GM23248 (cell line): ENCODE measurements around the gene HNRNPUL2. TPM values are rescaled to one million over a fixed set of nuclear protein-coding genes. Genes with fewer than 3 reads are reported as not detected.
"Not testable (repeated sequence)": the region's sequence is repeated elsewhere in the genome, so short reads cannot be mapped to it uniquely, and the experiment has no call there.

Experiments used
- DNase-seq: peaks from one replicate; pipeline ENCODE4 v3.0.0-alpha.2; 2015
- H2AFZ ChIP-seq: fragments of 200-600 bp; sonication (generic); 2 replicates; pipeline ENCODE4 v1.6.1; 2016; ENCODE audit warnings: antibody characterized with exemption
- H3F3A ChIP-seq: fragments of 200-600 bp; sonication (generic); 2 replicates; pipeline ENCODE4 v1.6.1; 2016; ENCODE audit warnings: mild to moderate bottlenecking, antibody characterized with exemption, mixed run types; ENCODE audit not compliant: insufficient read depth
- H3K27ac ChIP-seq: fragments of 200-600 bp; sonication (generic); 2 replicates; pipeline ENCODE4 v1.5.1; 2016; ENCODE audit warnings: mild to moderate bottlenecking
- H3K27me3 ChIP-seq: fragments of 200-600 bp; sonication (generic); replicated peaks from 2 replicates; pipeline ENCODE4 v1.6.1; 2016; ENCODE audit warnings: mild to moderate bottlenecking; ENCODE audit not compliant: insufficient read depth
- H3K36me3 ChIP-seq: fragments of 200-600 bp; sonication (generic); 2 replicates; pipeline ENCODE4 v1.6.1; 2016; ENCODE audit warnings: low read depth, mild to moderate bottlenecking
- H3K4me1 ChIP-seq: fragments of 200-600 bp; sonication (generic); 2 replicates; pipeline ENCODE4 v1.6.1; 2016; ENCODE audit warnings: mild to moderate bottlenecking; ENCODE audit not compliant: insufficient read depth
- H3K4me2 ChIP-seq: fragments of 200-600 bp; sonication (generic); one replicate; pipeline ENCODE4 v1.6.1; 2016; ENCODE audit warnings: mild to moderate bottlenecking; ENCODE audit not compliant: unreplicated experiment
- H3K4me3 ChIP-seq: fragments of 200-600 bp; sonication (generic); 2 replicates; pipeline ENCODE4 v1.5.1; 2016; ENCODE audit warnings: mild to moderate bottlenecking
- H3K79me2 ChIP-seq: fragments of 200-600 bp; sonication (generic); 2 replicates; pipeline ENCODE4 v1.6.1; 2016; ENCODE audit warnings: mild to moderate bottlenecking; ENCODE audit not compliant: insufficient read depth
- H3K9ac ChIP-seq: fragments of 200-600 bp; sonication (generic); 2 replicates; pipeline ENCODE4 v1.6.1; 2016; ENCODE audit warnings: mild to moderate bottlenecking
- H3K9me2 ChIP-seq: fragments of 200-600 bp; sonication (generic); 2 replicates; pipeline ENCODE4 v1.6.1; 2016; ENCODE audit warnings: mixed run types, mild to moderate bottlenecking, moderate library complexity; ENCODE audit not compliant: insufficient read depth
- H3K9me3 ChIP-seq: fragments of 200-600 bp; sonication (generic); one replicate; pipeline ENCODE4 v1.6.1; 2017; ENCODE audit warnings: low read depth
- H4K20me1 ChIP-seq: fragments of 200-600 bp; sonication (generic); 2 replicates; pipeline ENCODE4 v1.6.0; 2016; ENCODE audit not compliant: insufficient read depth
- EZH2 ChIP-seq: fragments of 200-600 bp; sonication (generic); IDR thresholded peaks from 2 replicates; pipeline ENCODE4 v1.6.1; 2018; ENCODE audit warnings: antibody characterized with exemption, mild to moderate bottlenecking; ENCODE audit not compliant: insufficient read depth, poor library complexity, severe bottlenecking
- EZH2phosphoT487 ChIP-seq: fragments of 200-600 bp; sonication (generic); IDR thresholded peaks from 2 replicates; pipeline ENCODE4 v1.6.1; 2018; ENCODE audit warnings: antibody characterized with exemption, moderate library complexity, mild to moderate bottlenecking, low read depth; ENCODE audit not compliant: insufficient read depth
- WGBS, 2 experiments: methylation state at CpG; one replicate each; pipeline ENCODE4 v1.1.6; 2015 to 2017; ENCODE audit warnings: low lambda C conversion rate in 2 of 2, low coverage in 1 of 2; ENCODE audit errors: missing lambda C conversion rate in 2 of 2; 5-methylcytosine and 5-hydroxymethylcytosine counted together
- in situ Hi-C: fragments of 300-500 bp; cut with MboI; formaldehyde crosslinking; loops from 2 replicates; pipeline ENCODE4 v1.15.0; 2020
- polyA plus RNA-seq: library from polyadenylated mRNA; unstranded; fragments of >200 nt; fragmentation: Nextera tagmentation; extraction: Ambion mirVana; gene quantifications from 2 replicates; pipeline ENCODE4 v1.2.1, GENCODE V29; 2016
- total RNA-seq: library from RNA; depleted of rRNA; stranded (reverse); fragments of >200 nt; shearing (Covaris generic); gene quantifications from 2 replicates; pipeline ENCODE4 v1.2.3, GENCODE V29; 2014

HNRNPUL2 gene
- total and polyA plus RNA-seq, 2 experiments from 2014 or later: 3.1 to 5.0 TPM

- H3K9me2 ChIP-seq: no peaks in the 10 kb centered on the region
- H3K4me3 ChIP-seq: no peak overlapping the region
- H3K9me3 ChIP-seq: no peaks in the 10 kb centered on the region
- H4K20me1 ChIP-seq: no peaks in the 10 kb centered on the region
- no peak for TF ChIP-seq EZH2phosphoT487
- TF ChIP-seq EZH2: no peak
- in situ Hi-C loops: no loop called here
- no peak overlapping the region for H3K4me2 ChIP-seq
- H3K9ac ChIP-seq: no peak overlapping the region
- H3K4me1 ChIP-seq: no peaks in the 10 kb centered on the region
- no peak overlapping the region for H3K27ac ChIP-seq
- 82 to 87% methylated on average over 9 of the region's 9 CpGs for WGBS, 2 experiments
- no peak for DNase-seq
- H3K79me2 ChIP-seq: peaks cover 31% of the 10 kb centered on the region
- H3K27me3 ChIP-seq: no peaks in the 10 kb centered on the region
- H2AFZ ChIP-seq: no peak overlapping the region
- H3F3A ChIP-seq: peaks cover 5% of the 10 kb centered on the region; the same call in 1 of the 2 replicates
- no peaks in the 10 kb centered on the region for H3K36me3 ChIP-seq
Observed at GRCh38 chr11:62747475-62748160, 20.4 kb upstream of the HNRNPUL2 start.

GRCh38 chr11:62737196-62737595 lies 9.9 kb upstream of the HNRNPUL2 start:
- Histone ChIP-seq H2AFZ (no peak overlapping the region), H3F3A (peaks cover 13% of the 10 kb centered on the region; the same call in 1 of the 2 replicates), H3K36me3 (peaks cover 44% of the 10 kb centered on the region), H3K4me1 (no peaks in the 10 kb centered on the region), H3K27ac (no peak overlapping the region), H3K9ac (no peak overlapping the region), H4K20me1 (no peaks in the 10 kb centered on the region), H3K9me3 (no peaks in the 10 kb centered on the region), H3K79me2 (peaks cover 55% of the 10 kb centered on the region), H3K27me3 (no peaks in the 10 kb centered on the region), H3K9me2 (no peaks in the 10 kb centered on the region), H3K4me2 (no peak overlapping the region), H3K4me3 (no peak overlapping the region)
- TF ChIP-seq EZH2phosphoT487 (no peak), EZH2 (no peak)
- no peak for DNase-seq
- in situ Hi-C loops: no loop called here

DNA sequence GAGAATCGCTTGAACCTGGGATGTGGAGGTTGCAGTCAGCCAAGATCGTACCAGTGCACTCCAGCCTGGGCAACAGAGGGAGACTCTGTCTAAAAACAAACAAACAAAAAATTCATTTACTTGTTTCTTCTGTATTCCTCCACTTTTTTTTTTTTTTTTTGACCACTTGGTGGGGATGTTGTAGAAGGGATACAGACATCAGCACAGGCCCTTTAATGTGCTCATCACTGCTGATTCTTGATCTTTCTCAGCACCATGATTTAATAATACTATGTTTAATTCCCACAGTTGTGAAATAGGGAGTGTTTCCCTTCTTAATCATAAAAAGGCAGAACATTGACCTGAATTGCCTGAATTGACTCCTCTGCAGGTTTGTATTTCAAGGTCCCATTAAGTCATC lies 5.6 kb upstream of the HNRNPUL2 start:
- H3K4me2 ChIP-seq: no peak overlapping the region
- no peak overlapping the region for H3K4me3 ChIP-seq
- no peak overlapping the region for H3K27ac ChIP-seq
- WGBS, 2 experiments: 94 to 100% methylated on average over 2 of the region's 2 CpGs
- no peak for TF ChIP-seq EZH2
- TF ChIP-seq EZH2phosphoT487: no peak
- DNase-seq: peak; percentile 68
- H3K36me3 ChIP-seq: peaks cover 27% of the 10 kb centered on the region
- H3K9ac ChIP-seq: no peak overlapping the region; the same call in 1 of the 2 replicates
- no peaks in the 10 kb centered on the region for H3K27me3 ChIP-seq
- peaks cover 10% of the 10 kb centered on the region for H3K4me1 ChIP-seq
- H3K9me3 ChIP-seq: no peaks in the 10 kb centered on the region
- in situ Hi-C loops: no loop called here
- H2AFZ ChIP-seq: no peak overlapping the region
- no peaks in the 10 kb centered on the region for H3K9me2 ChIP-seq
- peaks cover 93% of the 10 kb centered on the region for H3K79me2 ChIP-seq
- H4K20me1 ChIP-seq: no peaks in the 10 kb centered on the region
- peaks cover 14% of the 10 kb centered on the region for H3F3A ChIP-seq

DNA sequence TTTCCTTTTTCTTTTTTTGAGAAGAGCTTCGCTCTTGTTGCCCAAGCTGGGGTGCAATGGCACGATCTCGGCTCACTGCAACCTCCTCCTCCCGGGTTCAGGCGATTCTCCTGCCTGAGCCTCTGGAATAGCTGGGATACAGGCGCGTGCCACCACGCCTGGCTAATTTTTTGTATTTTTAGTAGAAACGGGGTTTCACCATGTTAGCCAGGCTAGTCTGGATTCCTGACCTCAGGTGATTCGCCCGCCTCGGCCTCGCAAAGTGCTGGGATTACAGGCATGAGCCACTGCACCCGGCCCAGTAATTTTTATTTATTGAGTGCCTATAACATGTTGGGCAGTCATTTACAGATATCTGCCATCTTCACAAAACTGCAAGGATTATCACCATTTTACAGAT lies 2.8 kb upstream of the HNRNPUL2 start:
- H3K27ac ChIP-seq: peak overlapping the region; percentile 95
- H3K9me3 ChIP-seq, H4K20me1 ChIP-seq, H3K27me3 ChIP-seq, DNase-seq, in situ Hi-C loops, H3K9me2 ChIP-seq: not testable (repeated sequence)
- H3F3A ChIP-seq: peaks cover 27% of the 10 kb centered on the region
- peaks cover 10% of the 10 kb centered on the region for H3K4me1 ChIP-seq
- peaks cover 21% of the 10 kb centered on the region for H3K36me3 ChIP-seq
- peak overlapping the region; percentile 92 for H3K4me2 ChIP-seq
- 0 out of 2 replicates have a peak overlapping the region, but pooled peaks have one; percentile 15 for H2AFZ ChIP-seq
- H3K4me3 ChIP-seq: peak overlapping the region; percentile 88
- WGBS, 2 experiments: 74 to 75% methylated on average over 14 of the region's 14 CpGs
- peak overlapping the region; percentile 92 for H3K9ac ChIP-seq
- peaks cover 83% of the 10 kb centered on the region for H3K79me2 ChIP-seq
